Loucy (cell line): Measurements from ENCODE around the gene ZNF521.
A peak's percentile ranks its signal among the peaks of the same experiment; 100 is the strongest.

Source experiments
- H2AFZ ChIP-seq: fragments of 200-600 bp; sonication (generic); 2 replicates; pipeline ENCODE4 v1.6.0; 2016; ENCODE audit warnings: antibody characterized with exemption, mild to moderate bottlenecking, low read length, moderate library complexity
- H3F3A ChIP-seq: fragments of 200-600 bp; 2 replicates; pipeline ENCODE4 v1.6.0; 2016; ENCODE audit warnings: antibody characterized with exemption, low read depth, mild to moderate bottlenecking
- H3K27me3 ChIP-seq: fragments of 200-600 bp; sonication (generic); 2 replicates; pipeline ENCODE4 v1.6.1; 2014; ENCODE audit warnings: low read length, mild to moderate bottlenecking; ENCODE audit not compliant: insufficient read depth, poor library complexity, severe bottlenecking
- H3K36me3 ChIP-seq: fragments of 200-600 bp; sonication (generic); 2 replicates; pipeline ENCODE4 v1.6.1; 2016; ENCODE audit warnings: low read length; ENCODE audit not compliant: insufficient read depth
- H3K4me1 ChIP-seq: fragments of 200-600 bp; sonication (generic); 2 replicates; pipeline ENCODE4 v1.5.1; 2014; ENCODE audit warnings: low read length, mild to moderate bottlenecking; ENCODE audit not compliant: insufficient read depth, poor library complexity, severe bottlenecking
- H3K4me2 ChIP-seq: fragments of 200-600 bp; sonication (generic); 2 replicates; pipeline ENCODE4 v1.6.0; 2014; ENCODE audit warnings: antibody characterized with exemption, low read length, low read depth, mild to moderate bottlenecking; ENCODE audit not compliant: poor library complexity, severe bottlenecking
- H3K4me3 ChIP-seq: fragments of 200-600 bp; sonication (generic); 2 replicates; pipeline ENCODE4 v1.5.1; 2014; ENCODE audit warnings: low read length, mild to moderate bottlenecking, mixed read lengths; ENCODE audit not compliant: poor library complexity, severe bottlenecking
- H3K79me2 ChIP-seq: fragments of 200-600 bp; sonication (generic); 2 replicates; pipeline ENCODE4 v1.6.1; 2014; ENCODE audit warnings: low read length; ENCODE audit not compliant: insufficient read depth
- H3K9ac ChIP-seq: fragments of 200-600 bp; sonication (generic); 2 replicates; pipeline ENCODE4 v1.6.0; 2014; ENCODE audit warnings: mild to moderate bottlenecking, low read depth, low read length, moderate library complexity; ENCODE audit not compliant: poor library complexity, severe bottlenecking
- H3K9me2 ChIP-seq: fragments of 200-600 bp; sonication (generic); replicated peaks from 2 replicates; pipeline ENCODE4 v1.6.1; 2016; ENCODE audit warnings: low read depth, low read length, mixed read lengths
- H3K9me3 ChIP-seq: fragments of 200-600 bp; sonication (generic); 2 replicates; pipeline ENCODE4 v1.6.1; 2014; ENCODE audit warnings: mild to moderate bottlenecking, antibody characterized with exemption, low read length, low read depth; ENCODE audit not compliant: insufficient read depth
- H4K20me1 ChIP-seq: fragments of 200-600 bp; sonication (generic); 2 replicates; pipeline ENCODE4 v1.6.0; 2014; ENCODE audit warnings: antibody characterized with exemption, low read length, mild to moderate bottlenecking; ENCODE audit not compliant: insufficient read depth, poor library complexity, severe bottlenecking
- EZH2phosphoT487 ChIP-seq: fragments of 200-600 bp; IDR thresholded peaks from 2 replicates; pipeline ENCODE4 v1.6.1; 2018; ENCODE audit warnings: antibody characterized with exemption, mild to moderate bottlenecking, moderate library complexity, borderline replicate concordance
- TF ChIP-seq, protein P1 (sequence below): fragments of 200-600 bp; sonication (generic); conservative IDR thresholded peaks from 2 replicates; pipeline ENCODE4 v1.5.1; 2014; ENCODE audit warnings: mild to moderate bottlenecking, antibody characterized with exemption, low read length

ZNF521 gene

DNA sequence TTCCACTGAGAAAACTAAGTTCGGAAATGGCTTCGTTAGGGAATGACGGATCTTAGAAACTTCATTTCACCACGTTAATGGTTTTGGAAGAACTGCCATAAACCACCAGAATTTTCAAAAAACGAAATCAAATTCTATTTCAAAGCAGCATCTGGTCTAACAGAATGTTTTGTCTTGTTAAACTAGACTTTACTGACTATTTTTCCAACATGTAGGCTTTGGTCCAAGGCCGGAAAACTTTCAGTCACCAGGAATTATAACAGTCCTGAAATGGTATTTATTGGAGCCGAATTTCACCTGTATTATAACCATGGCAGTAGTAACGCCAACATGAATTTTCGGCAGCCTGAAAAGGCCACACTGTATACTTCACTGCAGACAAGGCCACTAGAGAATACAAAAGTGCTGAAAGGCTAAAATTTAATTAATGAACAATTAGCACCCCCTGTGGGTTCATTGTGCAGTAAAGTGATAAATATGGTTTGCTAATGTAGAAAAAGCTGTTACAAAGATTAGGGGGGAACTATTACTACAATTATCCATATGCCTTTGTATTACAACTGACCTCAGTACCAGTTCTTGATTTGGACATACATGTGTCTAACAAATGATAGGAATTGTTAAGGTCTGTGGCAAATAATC is 116.4 kb downstream of the ZNF521 start:
- H3K4me3 ChIP-seq, result no peak overlapping the region
- no peaks in the 10 kb centered on the region for H3K36me3 ChIP-seq
- no peaks in the 10 kb centered on the region for H3K9me2 ChIP-seq
- no peaks in the 10 kb centered on the region for H4K20me1 ChIP-seq
- peak overlapping the region; percentile 49 for H3K9ac ChIP-seq
- TF ChIP-seq, protein P1, sequence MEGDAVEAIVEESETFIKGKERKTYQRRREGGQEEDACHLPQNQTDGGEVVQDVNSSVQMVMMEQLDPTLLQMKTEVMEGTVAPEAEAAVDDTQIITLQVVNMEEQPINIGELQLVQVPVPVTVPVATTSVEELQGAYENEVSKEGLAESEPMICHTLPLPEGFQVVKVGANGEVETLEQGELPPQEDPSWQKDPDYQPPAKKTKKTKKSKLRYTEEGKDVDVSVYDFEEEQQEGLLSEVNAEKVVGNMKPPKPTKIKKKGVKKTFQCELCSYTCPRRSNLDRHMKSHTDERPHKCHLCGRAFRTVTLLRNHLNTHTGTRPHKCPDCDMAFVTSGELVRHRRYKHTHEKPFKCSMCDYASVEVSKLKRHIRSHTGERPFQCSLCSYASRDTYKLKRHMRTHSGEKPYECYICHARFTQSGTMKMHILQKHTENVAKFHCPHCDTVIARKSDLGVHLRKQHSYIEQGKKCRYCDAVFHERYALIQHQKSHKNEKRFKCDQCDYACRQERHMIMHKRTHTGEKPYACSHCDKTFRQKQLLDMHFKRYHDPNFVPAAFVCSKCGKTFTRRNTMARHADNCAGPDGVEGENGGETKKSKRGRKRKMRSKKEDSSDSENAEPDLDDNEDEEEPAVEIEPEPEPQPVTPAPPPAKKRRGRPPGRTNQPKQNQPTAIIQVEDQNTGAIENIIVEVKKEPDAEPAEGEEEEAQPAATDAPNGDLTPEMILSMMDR, result peak; percentile 50
- no peak for TF ChIP-seq EZH2phosphoT487
- peaks cover 91% of the 10 kb centered on the region for H3K4me1 ChIP-seq
- no peak overlapping the region for H2AFZ ChIP-seq
- no peaks in the 10 kb centered on the region for H3K27me3 ChIP-seq
- H3K79me2 ChIP-seq, result peaks cover 38% of the 10 kb centered on the region
- H3F3A ChIP-seq, result peaks cover 17% of the 10 kb centered on the region
- no peaks in the 10 kb centered on the region for H3K9me3 ChIP-seq
- peak overlapping the region; percentile 15 for H3K4me2 ChIP-seq

GRCh38 chr18:25234740-25235345 is 117.1 kb downstream of the ZNF521 start:
- Histone ChIP-seq H3K9me2 (no peaks in the 10 kb centered on the region), H3K4me3 (no peak overlapping the region), H3K27me3 (no peaks in the 10 kb centered on the region), H3K9me3 (no peaks in the 10 kb centered on the region), H3K9ac (peak overlapping the region; percentile 60), H3K4me1 (peaks cover 91% of the 10 kb centered on the region), H2AFZ (no peak overlapping the region), H4K20me1 (no peaks in the 10 kb centered on the region), H3K79me2 (peaks cover 38% of the 10 kb centered on the region), H3F3A (peaks cover 11% of the 10 kb centered on the region), H3K4me2 (peak overlapping the region; percentile 15), H3K36me3 (no peaks in the 10 kb centered on the region)
- TF ChIP-seq, protein P1, result no peak
- TF ChIP-seq EZH2phosphoT487, result no peak

GRCh38 chr18:25234322-25234639 is 117.7 kb downstream of the ZNF521 start:
- H3K36me3 ChIP-seq, result no peaks in the 10 kb centered on the region
- H3K79me2 ChIP-seq, result peaks cover 38% of the 10 kb centered on the region
- peak overlapping the region; percentile 40 for H3K4me2 ChIP-seq
- H3F3A ChIP-seq, result peaks cover 9% of the 10 kb centered on the region
- H3K9me3 ChIP-seq, result no peaks in the 10 kb centered on the region
- H2AFZ ChIP-seq, result no peak overlapping the region
- H3K9me2 ChIP-seq, result no peaks in the 10 kb centered on the region
- no peaks in the 10 kb centered on the region for H4K20me1 ChIP-seq
- no peak for TF ChIP-seq EZH2phosphoT487
- TF ChIP-seq, protein P1, result no peak
- peaks cover 94% of the 10 kb centered on the region for H3K4me1 ChIP-seq
- no peak overlapping the region for H3K4me3 ChIP-seq
- H3K9ac ChIP-seq, result peak overlapping the region; percentile 60
- no peaks in the 10 kb centered on the region for H3K27me3 ChIP-seq
